HepG2 (cell line): ENCODE results near the gene GFRA1. TPM values are rescaled to one million over a fixed set of nuclear protein-coding genes. Genes with fewer than 3 reads are reported as not detected.

Source experiments
- ATAC-seq: fragments of 200-7000 bp; cut with Tn5 transposase; 3 replicates; pipeline ENCODE4 v1.9.1; 2020; ENCODE audit warnings: mild to moderate bottlenecking, moderate library complexity
- BruUV-seq: library from RNA; stranded (reverse); fragments of 400-500 nt; replicated peaks from 2 replicates; lab custom pipeline; 2021; lab: Mats Ljungman, UMichigan
- CTCF ChIA-PET: fragments of 300-600 bp; formaldehyde crosslinking; extraction: SDS; loops from one replicate; lab custom pipeline; 2021; ENCODE audit warnings: low total read pairs, inconsistent platforms, low intra/inter-chr PET ratio; lab: Yijun Ruan, JAX
- POLR2A ChIA-PET: fragments of 350-600 bp; sonication (Branson Sonifier 250); formaldehyde crosslinking; loops from one replicate; lab custom pipeline; 2020; ENCODE audit warnings: antibody characterized with exemption, inconsistent platforms; lab: Yijun Ruan, JAX
- DNase-seq: peaks from one replicate; pipeline ENCODE4 v3.0.0-alpha.2; 2015; ENCODE audit warnings: low spot score
- FAIRE-seq: peaks from 3 replicates; lab custom pipeline; 2011; peaks lifted over from hg19 to GRCh38; lab: Jason Lieb, UNC
- H2AFZ ChIP-seq: one replicate; pipeline ENCODE4 v1.6.1; 2011; ENCODE audit warnings: low read length, inconsistent platforms
- H3K27ac ChIP-seq: fragments of 300-600 bp; 3 replicates; pipeline ENCODE4 v1.8.0; 2011; ENCODE audit warnings: mixed run types, mild to moderate bottlenecking, mixed read lengths, low read length, inconsistent platforms; ENCODE audit not compliant: insufficient read depth; ENCODE audit errors: extremely low read length
- H3K27me3 ChIP-seq, 2 experiments: fragments of 200-600 bp in 1 of 2; 2 replicates in 1 of 2; 3 replicates in 1 of 2; pipeline versions ENCODE4 v1.6.0 to v1.8.0; 2011; ENCODE audit warnings: low read length in 2 of 2, mild to moderate bottlenecking in 2 of 2, moderate library complexity in 2 of 2, inconsistent platforms in 1 of 2; ENCODE audit not compliant: insufficient read depth in 2 of 2, control insufficient read depth in 1 of 2
- H3K36me3 ChIP-seq, 2 experiments: fragments of 200-600 bp in 1 of 2; replicated peaks in 1 of 2; 2 replicates in 1 of 2; 3 replicates in 1 of 2; pipeline versions ENCODE4 v1.5.1 to v1.8.0; 2011; ENCODE audit warnings: low read length in 2 of 2, inconsistent platforms in 1 of 2; ENCODE audit not compliant: insufficient read depth in 2 of 2, control insufficient read depth in 1 of 2
- H3K4me1 ChIP-seq: 2 replicates; pipeline ENCODE4 v1.5.1; 2012; ENCODE audit warnings: low read length, inconsistent platforms; ENCODE audit not compliant: insufficient read depth
- H3K4me2 ChIP-seq: 2 replicates; pipeline ENCODE4 v1.6.0; 2011; ENCODE audit warnings: low read depth, low read length, inconsistent platforms
- H3K4me3 ChIP-seq, 3 experiments: fragments of 200-600 bp in 1 of 3; sonication (generic), shearing (Covaris generic) in 1 of 3; replicated peaks in 1 of 3; 2 replicates each; pipeline ENCODE4 v1.5.1; 2011 to 2016; ENCODE audit warnings: low read length in 3 of 3, inconsistent platforms in 2 of 3, low read depth in 2 of 3, mild to moderate bottlenecking in 2 of 3, control low read depth in 1 of 3, mixed read lengths in 1 of 3; ENCODE audit not compliant: insufficient read depth in 1 of 3
- H3K79me2 ChIP-seq: one replicate; pipeline ENCODE4 v1.6.1; 2011; ENCODE audit warnings: low read length, inconsistent platforms; ENCODE audit not compliant: insufficient read depth
- H3K9ac ChIP-seq: 2 replicates; pipeline ENCODE4 v1.6.0; 2011; ENCODE audit warnings: mild to moderate bottlenecking, low read depth, low read length, inconsistent platforms; ENCODE audit not compliant: insufficient read depth
- H3K9me3 ChIP-seq: 2 replicates; pipeline ENCODE4 v1.5.1; 2012; ENCODE audit warnings: mild to moderate bottlenecking, low read length
- H4K20me1 ChIP-seq: 2 replicates; pipeline ENCODE4 v1.6.0; 2011; ENCODE audit warnings: inconsistent platforms, mild to moderate bottlenecking, low read length, moderate library complexity; ENCODE audit not compliant: insufficient read depth
- ATF1 ChIP-seq: IDR thresholded peaks from 2 replicates; pipeline ENCODE4 v1.6.1; 2016; ENCODE audit warnings: mild to moderate bottlenecking, control low read depth
- CCAR2 ChIP-seq: fragments of 200-400 bp; formaldehyde crosslinking; optimal IDR thresholded peaks from 2 replicates; pipeline ENCODE3; 2018; ENCODE audit warnings: low read depth, mild to moderate bottlenecking, low read length, moderate library complexity
- CREM ChIP-seq, 2 experiments: sonication (generic) in 1 of 2; formaldehyde crosslinking in 1 of 2; IDR thresholded peaks; 2 replicates each; pipeline versions ENCODE4 v1.4.0 to v1.6.1; 2016 to 2020; ENCODE audit warnings: antibody characterized with exemption in 1 of 2, mild to moderate bottlenecking in 1 of 2, missing genetic modification reagents in 1 of 2
- GATA4 ChIP-seq: sonication (generic); IDR thresholded peaks from 2 replicates; pipeline ENCODE4 v1.6.1; 2016; ENCODE audit warnings: antibody characterized with exemption, low read depth, borderline replicate concordance
- MIER3 ChIP-seq: IDR thresholded peaks from 2 replicates; pipeline ENCODE4 v1.6.1; 2016; ENCODE audit warnings: missing compliant biosample characterization, borderline replicate concordance
- NCOR1 ChIP-seq: fragments of 200-600 bp; sonication (generic); IDR thresholded peaks from 2 replicates; pipeline ENCODE4 v1.7.0; 2017; ENCODE audit warnings: antibody characterized with exemption, low read length, borderline replicate concordance
- NFIB ChIP-seq: sonication (generic); formaldehyde crosslinking; IDR thresholded peaks from 2 replicates; pipeline ENCODE4 v1.9.0; 2021; ENCODE audit warnings: missing genetic modification reagents, mild to moderate bottlenecking, borderline replicate concordance
- NR1H2 ChIP-seq: sonication (generic); formaldehyde crosslinking; IDR thresholded peaks from 2 replicates; pipeline ENCODE4 v1.8.1; 2022; ENCODE audit warnings: low read depth, missing genetic modification reagents, borderline replicate concordance
- NR2F2 ChIP-seq: IDR thresholded peaks from 2 replicates; pipeline ENCODE4 v1.6.1; 2012; ENCODE audit warnings: low read depth, inconsistent platforms, borderline replicate concordance
- RFXANK ChIP-seq: IDR thresholded peaks from 2 replicates; pipeline ENCODE4 v1.6.1; 2016
- TP53 ChIP-seq: sonication (generic); formaldehyde crosslinking; conservative IDR thresholded peaks from 2 replicates; pipeline ENCODE4 v1.4.0; 2020; ENCODE audit warnings: missing genetic modification reagents
- ZBTB42 ChIP-seq: sonication (generic); formaldehyde crosslinking; IDR thresholded peaks from 2 replicates; pipeline ENCODE4 v1.5.0; 2020; ENCODE audit warnings: mild to moderate bottlenecking, missing genetic modification reagents
- ZNF253 ChIP-seq: sonication (generic); formaldehyde crosslinking; IDR thresholded peaks from 2 replicates; pipeline ENCODE4 v1.8.0; 2022; ENCODE audit warnings: mild to moderate bottlenecking, missing genetic modification reagents, borderline replicate concordance
- ZNF296 ChIP-seq: sonication (generic); formaldehyde crosslinking; conservative IDR thresholded peaks from 2 replicates; pipeline ENCODE4 v1.5.0; 2020; ENCODE audit warnings: mild to moderate bottlenecking, missing genetic modification reagents
- ZNF782 ChIP-seq: sonication (generic); formaldehyde crosslinking; IDR thresholded peaks from 2 replicates; pipeline ENCODE4 v1.4.0; 2020; ENCODE audit warnings: missing genetic modification reagents, mild to moderate bottlenecking, borderline replicate concordance
- WGBS: methylation state at CpG from one replicate; pipeline ENCODE4 v1.1.6; 2017; ENCODE audit warnings: low lambda C conversion rate; 5-methylcytosine and 5-hydroxymethylcytosine counted together
- in situ Hi-C: cut with HindIII; loops from 2 replicates; pipeline ENCODE4 v1.10.0; 2017; ENCODE audit warnings: low pct_unique_long_range_greater_than_20kb; ENCODE audit not compliant: extremely low pct_ligation_motif_present
- intact Hi-C: fragments of 100-400 bp; cut with micrococcal nuclease; formaldehyde crosslinking; loops from one replicate; pipeline ENCODE4 v1.10.0; 2022; ENCODE audit not compliant: unreplicated experiment
- polyA plus RNA-seq, 8 experiments: library from polyadenylated mRNA; depleted of rRNA in 3 of 8; stranded (reverse) in 7 of 8; unstranded in 1 of 8; fragments of >200 nt; fragmentation: Illumina TruSeq in 4 of 8; extraction: Trizol in 4 of 8; gene quantifications; 2 replicates each; pipeline versions ENCODE4 v1.2.1 to v1.2.3, GENCODE V29; 2011 to 2016; ENCODE audit warnings: low read depth in 4 of 8, missing spikeins in 1 of 8, mixed read lengths in 1 of 8; ENCODE audit not compliant: insufficient read depth in 1 of 8
- total RNA-seq, 5 experiments: library from RNA; depleted of rRNA; stranded (reverse); fragments of >200 nt; fragmentation: Illumina TruSeq; extraction: Trizol; gene quantifications; 2 replicates each; pipeline ENCODE4 v1.2.3, GENCODE V29; 2016; ENCODE audit warnings: low read depth in 1 of 5
- TF ChIP-seq, protein P1 (sequence below): sonication (generic); formaldehyde crosslinking; IDR thresholded peaks from 2 replicates; pipeline ENCODE4 v1.5.0; 2020; ENCODE audit warnings: missing genetic modification reagents

Gene GFRA1
- total and polyA plus RNA-seq, 2 of the 13 experiments (the other 11 are each of a cell fraction or from before 2014, with no cell fraction given): not detected

DNA sequence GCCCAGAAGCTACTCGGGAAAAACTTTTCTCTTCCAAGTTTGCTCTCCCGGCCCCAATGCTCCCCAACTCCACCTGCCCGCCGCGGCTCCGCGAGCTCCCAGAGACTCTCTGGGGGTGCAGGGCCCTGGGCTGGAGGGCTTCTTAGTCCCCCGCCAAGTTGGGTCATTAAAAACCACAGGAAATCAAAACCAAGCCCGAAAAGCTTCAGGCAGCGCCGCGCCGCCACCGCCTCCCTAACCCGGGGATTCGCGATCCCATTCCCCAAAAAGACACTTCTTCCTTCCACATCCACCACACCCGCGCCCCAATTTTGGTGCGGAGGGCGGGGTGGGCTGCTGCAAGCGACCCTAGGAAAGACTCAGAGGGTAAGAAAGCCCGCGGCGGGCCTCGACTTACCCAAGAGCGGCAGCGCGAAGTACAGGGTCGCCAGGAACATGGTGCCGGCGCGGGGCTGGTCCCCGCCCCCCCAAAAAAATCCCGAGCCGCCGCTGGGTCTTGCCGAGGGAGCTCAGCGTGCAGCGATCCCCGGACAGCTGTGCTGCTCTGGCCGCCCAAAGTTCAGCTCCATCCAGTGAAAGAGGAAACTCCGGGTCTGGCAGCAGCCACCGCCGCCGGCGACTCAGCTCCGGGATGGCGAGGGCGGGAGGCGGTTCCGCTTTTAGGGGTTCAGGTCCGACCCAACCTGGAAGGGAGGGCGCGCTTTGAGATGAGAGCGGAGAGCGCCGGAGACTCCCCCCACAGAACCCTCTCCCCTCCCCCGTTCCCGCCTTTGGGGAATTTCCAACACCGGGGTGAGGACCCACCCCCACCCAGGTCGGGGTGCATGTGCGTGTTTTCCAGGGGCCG is 1.2 kb downstream of the GFRA1 start:
- no TSS peak for BruUV-seq
- CTCF ChIA-PET: no interaction called here
- TF ChIP-seq CREM (IDR thresholded peaks at IDR 0.05): no peak
- TF ChIP-seq CREM (CRISPR knock-in tag; IDR thresholded peaks at IDR 0.05): no peak
- no peak for TF ChIP-seq RFXANK (CRISPR knock-in tag)
- TF ChIP-seq ZNF253: no peak
- TF ChIP-seq NFIB: no peak
- no peak for TF ChIP-seq ZNF782 (CRISPR knock-in tag)
- TF ChIP-seq MIER3 (CRISPR knock-in tag): no peak
- TF ChIP-seq ATF1: no peak
- TF ChIP-seq TP53: no peak
- no peak for TF ChIP-seq NR1H2 (CRISPR knock-in tag)
- TF ChIP-seq, protein P1, sequence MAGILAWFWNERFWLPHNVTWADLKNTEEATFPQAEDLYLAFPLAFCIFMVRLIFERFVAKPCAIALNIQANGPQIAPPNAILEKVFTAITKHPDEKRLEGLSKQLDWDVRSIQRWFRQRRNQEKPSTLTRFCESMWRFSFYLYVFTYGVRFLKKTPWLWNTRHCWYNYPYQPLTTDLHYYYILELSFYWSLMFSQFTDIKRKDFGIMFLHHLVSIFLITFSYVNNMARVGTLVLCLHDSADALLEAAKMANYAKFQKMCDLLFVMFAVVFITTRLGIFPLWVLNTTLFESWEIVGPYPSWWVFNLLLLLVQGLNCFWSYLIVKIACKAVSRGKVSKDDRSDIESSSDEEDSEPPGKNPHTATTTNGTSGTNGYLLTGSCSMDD (CRISPR knock-in tag): no peak
- TF ChIP-seq CCAR2: no peak
- no peak for TF ChIP-seq ZBTB42 (CRISPR knock-in tag)
- no peak for TF ChIP-seq ZNF296 (CRISPR knock-in tag)
- TF ChIP-seq NCOR1: no peak
- TF ChIP-seq GATA4: no peak
- TF ChIP-seq NR2F2: no peak

More for the DNA sequence above, 1.2 kb downstream of the GFRA1 start:
- POLR2A ChIA-PET: no interaction called here
- DNase-seq (no peak), FAIRE-seq (no peak), ATAC-seq (peak; percentile 71)
- no peaks in the 10 kb centered on the region for H4K20me1 ChIP-seq
- H2AFZ ChIP-seq: no peak overlapping the region
- WGBS: 24% methylated on average over 33 of the region's 64 CpGs
- no peak overlapping the region for H3K9ac ChIP-seq
- in situ Hi-C loops: no loop called here
- no peaks in the 10 kb centered on the region for H3K36me3 ChIP-seq
- no peak overlapping the region for H3K4me3 ChIP-seq
- no peaks in the 10 kb centered on the region for H3K4me1 ChIP-seq
- H3K27ac ChIP-seq: no peak overlapping the region
- peak overlapping the region; percentile 7; the same call in 1 of the 2 replicates for H3K4me2 ChIP-seq
- no peaks in the 10 kb centered on the region for H3K9me3 ChIP-seq
- peaks cover 2 to 34% of the 10 kb centered on the region in 2 experiments; a peak in 4 of 5 replicates for H3K27me3 ChIP-seq
- no peaks in the 10 kb centered on the region for H3K79me2 ChIP-seq
- intact Hi-C loops: no loop called here
